Calu3 (cell line): ENCODE results near the gene TIGIT. TPM values are rescaled to one million over a fixed set of nuclear protein-coding genes. Genes with fewer than 3 reads are reported as not detected.

Experiments
- BruUV-seq: library from RNA; stranded (reverse); fragments of 400-500 nt; replicated peaks from 2 replicates; lab custom pipeline; 2021; lab: Mats Ljungman, UMichigan
- CTCF ChIA-PET: fragments of 300-600 bp; sonication (Branson Sonifier 250); formaldehyde crosslinking; loops from one replicate; lab custom pipeline; 2022; ENCODE audit warnings: antibody characterized with exemption; lab: Charles Lee
- DNase-seq: peaks from one replicate; pipeline ENCODE4 v3.0.0; 2022
- H3K27ac Mint-ChIP-seq: one replicate; pipeline ENCODE4 v1.8.0; 2022; ENCODE audit warnings: mixed read lengths; ENCODE audit not compliant: unreplicated experiment
- H3K27me3 Mint-ChIP-seq: one replicate; pipeline ENCODE4 v1.8.0; 2022; ENCODE audit warnings: mixed read lengths; ENCODE audit not compliant: unreplicated experiment
- H3K36me3 Mint-ChIP-seq: one replicate; pipeline ENCODE4 v1.8.0; 2022; ENCODE audit warnings: mild to moderate bottlenecking, moderate library complexity, mixed read lengths; ENCODE audit not compliant: insufficient read depth, unreplicated experiment
- H3K4me1 Mint-ChIP-seq: one replicate; pipeline ENCODE4 v1.8.0; 2022; ENCODE audit warnings: mild to moderate bottlenecking, low read depth, mixed read lengths; ENCODE audit not compliant: unreplicated experiment
- H3K4me3 Mint-ChIP-seq: one replicate; pipeline ENCODE4 v1.8.0; 2022; ENCODE audit warnings: mild to moderate bottlenecking, low read depth, moderate library complexity, mixed read lengths; ENCODE audit not compliant: unreplicated experiment
- H3K9me3 Mint-ChIP-seq: one replicate; pipeline ENCODE4 v1.8.0; 2022; ENCODE audit warnings: low read depth, mixed read lengths; ENCODE audit not compliant: unreplicated experiment
- intact Hi-C: fragments of 100-400 bp; cut with micrococcal nuclease; formaldehyde crosslinking; loops from one replicate; pipeline ENCODE4 v1.10.0; 2022; ENCODE audit not compliant: unreplicated experiment
- total RNA-seq: library from RNA; stranded (reverse); gene quantifications from 2 replicates; pipeline ENCODE4 v1.2.3, GENCODE V29; 2022
- TF ChIP-seq, protein P1 (sequence below): fragments of 200-600 bp; IDR thresholded peaks from one replicate; pipeline ENCODE4 v1.8.0; 2022; ENCODE audit warnings: antibody characterized with exemption; ENCODE audit not compliant: unreplicated experiment

Gene TIGIT
- total RNA-seq, 1 experiment from 2014 or later, result not detected

- H3K4me3 Mint-ChIP-seq, result no peak overlapping the region
- TF ChIP-seq, protein P1, sequence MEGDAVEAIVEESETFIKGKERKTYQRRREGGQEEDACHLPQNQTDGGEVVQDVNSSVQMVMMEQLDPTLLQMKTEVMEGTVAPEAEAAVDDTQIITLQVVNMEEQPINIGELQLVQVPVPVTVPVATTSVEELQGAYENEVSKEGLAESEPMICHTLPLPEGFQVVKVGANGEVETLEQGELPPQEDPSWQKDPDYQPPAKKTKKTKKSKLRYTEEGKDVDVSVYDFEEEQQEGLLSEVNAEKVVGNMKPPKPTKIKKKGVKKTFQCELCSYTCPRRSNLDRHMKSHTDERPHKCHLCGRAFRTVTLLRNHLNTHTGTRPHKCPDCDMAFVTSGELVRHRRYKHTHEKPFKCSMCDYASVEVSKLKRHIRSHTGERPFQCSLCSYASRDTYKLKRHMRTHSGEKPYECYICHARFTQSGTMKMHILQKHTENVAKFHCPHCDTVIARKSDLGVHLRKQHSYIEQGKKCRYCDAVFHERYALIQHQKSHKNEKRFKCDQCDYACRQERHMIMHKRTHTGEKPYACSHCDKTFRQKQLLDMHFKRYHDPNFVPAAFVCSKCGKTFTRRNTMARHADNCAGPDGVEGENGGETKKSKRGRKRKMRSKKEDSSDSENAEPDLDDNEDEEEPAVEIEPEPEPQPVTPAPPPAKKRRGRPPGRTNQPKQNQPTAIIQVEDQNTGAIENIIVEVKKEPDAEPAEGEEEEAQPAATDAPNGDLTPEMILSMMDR, result no peak
- peak overlapping the region; percentile 60 for H3K27ac Mint-ChIP-seq
- no peaks in the 10 kb centered on the region for H3K9me3 Mint-ChIP-seq
- H3K27me3 Mint-ChIP-seq, result no peaks in the 10 kb centered on the region
- H3K36me3 Mint-ChIP-seq, result no peaks in the 10 kb centered on the region
- peak; percentile 24 for DNase-seq
- peaks cover 40% of the 10 kb centered on the region for H3K4me1 Mint-ChIP-seq
- intact Hi-C loops, result no loop called here
- no TSS peak for BruUV-seq
- CTCF ChIA-PET, result interaction anchor here (0.6 to 1.3 kb wide), 3 partner anchors 16 to 28 kb away, joined by 3 to 4 read pairs (median 4); no protein-coding TSS in a partner anchor
Observed at GRCh38 chr3:114319453-114319852, 25.6 kb downstream of the TIGIT start.

GRCh38 chr3:114320246-114320645 is 26.4 kb downstream of the TIGIT start:
- BruUV-seq, result no TSS peak
- TF ChIP-seq, protein P1, result no peak
- CTCF ChIA-PET, result interaction anchor here (1.3 kb wide), 2 partner anchors 21 to 29 kb away, joined by 4 read pairs; no protein-coding TSS in a partner anchor
- Mint-ChIP-seq H3K4me1 (peaks cover 48% of the 10 kb centered on the region), H3K36me3 (no peaks in the 10 kb centered on the region), H3K9me3 (no peaks in the 10 kb centered on the region), H3K27ac (no peak overlapping the region), H3K27me3 (no peaks in the 10 kb centered on the region), H3K4me3 (no peak overlapping the region)
- DNase-seq, result no peak
- intact Hi-C loops, result no loop called here

- Mint-ChIP-seq H3K27me3 (no peaks in the 10 kb centered on the region), H3K36me3 (no peaks in the 10 kb centered on the region), H3K4me1 (peaks cover 48% of the 10 kb centered on the region), H3K9me3 (no peaks in the 10 kb centered on the region), H3K4me3 (peak overlapping the region; percentile 22), H3K27ac (peak overlapping the region; percentile 46)
- TF ChIP-seq, protein P1, result no peak
- intact Hi-C loops, result loop anchor here (2.0 kb wide), 1 partner anchor 43 kb away; no protein-coding TSS in a partner anchor
- CTCF ChIA-PET, result interaction anchor here (1.5 kb wide), 1 partner anchor 13 kb away, joined by 4 read pairs; no protein-coding TSS in a partner anchor
- no peak for DNase-seq
- BruUV-seq, result no TSS peak
Observed at GRCh38 chr3:114323546-114324254, 29.9 kb downstream of the TIGIT start.

GRCh38 chr3:114327665-114328064 is 33.8 kb downstream of the TIGIT start:
- Mint-ChIP-seq H3K27ac (no peak overlapping the region), H3K36me3 (no peaks in the 10 kb centered on the region), H3K27me3 (no peaks in the 10 kb centered on the region), H3K4me1 (peaks cover 26% of the 10 kb centered on the region), H3K4me3 (no peak overlapping the region), H3K9me3 (no peaks in the 10 kb centered on the region)
- CTCF ChIA-PET, result no interaction called here
- BruUV-seq, result no TSS peak
- intact Hi-C loops, result no loop called here
- TF ChIP-seq, protein P1, result no peak
- no peak for DNase-seq
